Fibroblast of mammary gland (primary cell): ENCODE results near the gene COL26A1.
"Not testable (repeated sequence)": the region's sequence is repeated elsewhere in the genome, so short reads cannot be mapped to it uniquely, and the experiment has no call there.

Experiments used
- DNase-seq: peaks from one replicate; pipeline ENCODE4 v3.0.0-alpha.2; 2010; ENCODE audit warnings: low read depth
- H3K4me3 ChIP-seq: 2 replicates; pipeline ENCODE4 v1.5.1; 2011; ENCODE audit warnings: low read depth, mild to moderate bottlenecking, low read length, moderate library complexity; ENCODE audit not compliant: control insufficient read depth
- CTCF ChIP-seq: conservative IDR thresholded peaks from 2 replicates; pipeline ENCODE4 v1.5.1; 2011; ENCODE audit warnings: low read depth, low read length, inconsistent platforms; ENCODE audit not compliant: control insufficient read depth, insufficient read depth

Gene COL26A1

GRCh38 chr7:101428093-101428866, 65.6 kb downstream of the COL26A1 start:
- no peak for DNase-seq
- H3K4me3 ChIP-seq, result no peak overlapping the region
- no peak for TF ChIP-seq CTCF

- TF ChIP-seq CTCF, result no peak
- DNase-seq, result no peak
- H3K4me3 ChIP-seq, result no peak overlapping the region
These were observed 69.6 kb downstream of the COL26A1 start for GRCh38 chr7:101432316-101432715.

- no peak for DNase-seq
- no peak overlapping the region for H3K4me3 ChIP-seq
- no peak for TF ChIP-seq CTCF
These were observed 71.0 kb downstream of the COL26A1 start for GRCh38 chr7:101433688-101434087.

GRCh38 chr7:101434155-101434554, 71.5 kb downstream of the COL26A1 start:
- not testable (repeated sequence) for DNase-seq, H3K4me3 ChIP-seq

GRCh38 chr7:101435461-101436220, 73.0 kb downstream of the COL26A1 start:
- H3K4me3 ChIP-seq, result no peak overlapping the region
- no peak for DNase-seq
- TF ChIP-seq CTCF, result no peak

- DNase-seq, result no peak
- TF ChIP-seq CTCF, result no peak
- H3K4me3 ChIP-seq, result no peak overlapping the region
These were observed 73.6 kb downstream of the COL26A1 start for GRCh38 chr7:101436221-101436735.
